Pulmonary artery endothelial cell (primary cell): Measurements from ENCODE around the gene MTMR12. TPM values are rescaled to one million over a fixed set of nuclear protein-coding genes. Genes with fewer than 3 reads are reported as not detected.

Experiments used
- DNase-seq: peaks from one replicate; pipeline ENCODE4 v3.0.0-alpha.2; 2011; ENCODE audit warnings: low read depth, low spot score
- total RNA-seq: library from RNA; depleted of rRNA; stranded (reverse); fragments of >200 nt; gene quantifications from 2 replicates; pipeline ENCODE4 v1.2.3, GENCODE V29; 2014

Gene MTMR12, protein sequence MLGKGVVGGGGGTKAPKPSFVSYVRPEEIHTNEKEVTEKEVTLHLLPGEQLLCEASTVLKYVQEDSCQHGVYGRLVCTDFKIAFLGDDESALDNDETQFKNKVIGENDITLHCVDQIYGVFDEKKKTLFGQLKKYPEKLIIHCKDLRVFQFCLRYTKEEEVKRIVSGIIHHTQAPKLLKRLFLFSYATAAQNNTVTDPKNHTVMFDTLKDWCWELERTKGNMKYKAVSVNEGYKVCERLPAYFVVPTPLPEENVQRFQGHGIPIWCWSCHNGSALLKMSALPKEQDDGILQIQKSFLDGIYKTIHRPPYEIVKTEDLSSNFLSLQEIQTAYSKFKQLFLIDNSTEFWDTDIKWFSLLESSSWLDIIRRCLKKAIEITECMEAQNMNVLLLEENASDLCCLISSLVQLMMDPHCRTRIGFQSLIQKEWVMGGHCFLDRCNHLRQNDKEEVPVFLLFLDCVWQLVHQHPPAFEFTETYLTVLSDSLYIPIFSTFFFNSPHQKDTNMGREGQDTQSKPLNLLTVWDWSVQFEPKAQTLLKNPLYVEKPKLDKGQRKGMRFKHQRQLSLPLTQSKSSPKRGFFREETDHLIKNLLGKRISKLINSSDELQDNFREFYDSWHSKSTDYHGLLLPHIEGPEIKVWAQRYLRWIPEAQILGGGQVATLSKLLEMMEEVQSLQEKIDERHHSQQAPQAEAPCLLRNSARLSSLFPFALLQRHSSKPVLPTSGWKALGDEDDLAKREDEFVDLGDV
- 31.9 and 36.7 TPM in 2 replicates for total RNA-seq

DNA sequence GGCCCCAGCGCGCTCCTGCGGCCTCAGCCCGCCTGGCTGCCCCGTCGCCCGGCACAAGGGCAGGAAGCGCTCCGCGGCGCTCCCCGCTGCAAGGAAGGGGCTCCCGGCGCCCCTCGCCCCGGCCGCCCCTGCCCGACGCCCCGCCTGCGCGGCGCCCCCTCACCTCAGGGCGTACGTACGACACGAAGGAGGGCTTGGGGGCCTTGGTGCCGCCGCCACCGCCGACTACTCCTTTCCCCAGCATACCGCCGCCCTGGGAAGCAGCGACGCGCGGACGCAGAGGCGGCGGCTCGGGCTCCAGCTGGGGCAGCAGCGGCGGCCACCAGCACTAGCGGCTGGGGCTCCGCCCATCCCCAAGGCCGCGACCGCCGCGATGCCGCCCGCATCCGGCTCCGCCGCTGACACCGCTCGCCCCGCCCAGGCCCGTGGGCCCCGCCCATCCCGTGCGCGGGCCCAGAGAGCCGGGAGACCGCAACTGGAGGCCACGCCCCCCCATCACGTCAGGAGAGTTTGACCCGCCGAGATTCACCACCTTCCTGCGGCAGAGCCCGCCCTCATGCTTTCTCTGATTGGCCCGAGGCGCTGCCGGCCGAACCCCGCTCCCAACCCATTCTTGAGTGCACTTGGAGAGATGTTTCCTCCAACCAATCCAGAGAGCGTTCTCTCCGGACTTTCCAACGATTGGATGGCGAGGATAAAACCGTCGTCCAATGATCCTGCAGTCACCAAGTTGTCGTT is at the start of gene MTMR12:
MTMR12 (minus strand) TSS at position 345 of the 738 bp plus-strand sequence; CDS start at position 244, 101 bp downstream.
- DNase-seq = peak; percentile 97

DNA sequence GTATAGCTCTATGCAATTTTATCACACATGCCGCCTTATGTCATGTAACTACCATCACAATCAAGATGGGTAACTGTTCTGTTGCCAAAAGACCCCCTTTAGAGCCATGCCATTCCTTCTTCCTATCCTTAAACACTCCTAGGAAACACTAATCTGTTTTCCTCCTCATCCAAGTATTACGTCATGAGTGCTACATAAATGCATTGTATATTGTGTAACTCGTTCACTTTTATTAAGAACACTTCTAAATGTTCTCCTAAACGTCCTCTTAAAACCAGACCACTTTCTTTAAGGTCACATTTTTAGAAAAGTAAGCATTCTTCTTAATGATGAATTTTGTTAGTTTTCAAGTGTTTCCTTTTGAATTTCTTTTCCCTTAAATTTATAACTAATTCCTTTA is 49.8 kb upstream of the MTMR12 start:
- DNase-seq = no peak

DNA sequence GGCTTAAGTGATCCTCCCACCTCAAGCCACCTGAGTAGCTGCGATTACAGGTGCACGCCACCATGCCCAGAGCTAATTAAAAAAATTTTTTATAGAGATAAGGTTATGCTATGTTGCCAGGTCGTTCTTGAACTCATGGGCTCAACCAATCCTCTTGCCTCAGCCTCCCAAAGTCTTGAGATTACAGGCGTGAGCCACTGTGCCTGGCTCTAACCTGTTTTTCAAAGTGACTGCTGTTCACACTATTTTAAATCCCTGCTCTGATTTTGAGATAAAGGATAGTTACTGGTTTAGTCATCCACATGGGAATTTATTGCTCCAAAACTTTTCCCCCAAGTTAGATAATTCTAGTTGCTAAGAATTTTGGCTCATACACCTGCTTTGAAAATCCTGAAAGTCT is 48.2 kb upstream of the MTMR12 start:
- DNase-seq = no peak

DNA sequence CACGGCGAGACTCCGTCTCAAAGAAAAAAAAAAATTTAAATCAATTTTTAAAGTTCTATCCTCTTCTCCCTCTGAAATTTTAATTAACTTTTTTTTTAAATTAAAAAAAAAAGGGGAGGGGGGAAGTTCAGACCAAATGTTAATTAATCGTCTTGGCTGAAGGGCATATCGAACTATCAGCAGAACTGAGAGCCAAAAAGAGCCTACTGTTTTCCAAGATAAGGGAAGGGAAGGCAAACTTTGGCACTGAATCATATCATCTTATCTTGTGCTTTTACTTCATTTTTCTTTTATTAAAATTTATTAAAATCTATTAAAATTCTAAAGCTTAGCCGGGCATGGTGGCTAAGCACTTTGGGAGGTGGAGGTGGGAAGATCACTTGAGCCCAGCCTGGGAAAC is 45.9 kb upstream of the MTMR12 start:
- no peak for DNase-seq

DNA sequence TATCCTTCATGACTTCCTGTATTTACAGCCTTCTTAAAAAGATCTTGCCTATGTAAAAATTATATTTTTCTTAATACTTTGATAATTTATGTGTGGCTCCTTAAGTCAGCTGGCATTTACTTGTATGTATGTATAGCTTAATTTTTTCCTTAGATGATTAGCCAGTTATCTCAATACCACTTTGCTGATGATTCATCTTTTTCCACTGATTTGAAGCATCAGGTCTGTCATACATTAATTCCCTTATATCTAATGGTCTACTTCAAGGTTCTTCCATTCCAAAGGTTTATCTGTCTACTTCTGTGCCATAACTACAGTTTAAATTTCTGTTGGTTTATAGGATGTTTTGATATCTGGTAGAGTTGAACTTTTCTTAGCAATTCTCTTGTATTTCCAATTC is 44.9 kb upstream of the MTMR12 start:
- no peak for DNase-seq

DNA sequence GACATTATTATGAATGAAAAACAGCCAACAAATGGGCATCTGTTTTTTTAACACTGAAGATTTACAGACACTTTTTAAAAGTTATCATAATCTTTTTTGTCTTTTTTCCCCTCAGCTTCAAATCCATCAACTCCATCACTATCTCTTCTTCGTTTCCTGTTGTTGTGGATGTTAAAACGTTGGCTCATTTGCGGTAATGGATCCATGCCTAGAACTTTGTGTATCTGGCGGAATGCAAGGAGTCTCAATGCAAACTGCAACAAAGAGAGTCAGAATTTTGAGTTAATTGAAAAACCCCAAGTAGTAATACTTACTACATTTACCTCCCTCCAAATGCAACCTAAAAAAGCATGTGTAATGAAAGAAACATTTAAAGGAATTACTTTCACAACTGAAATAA is 42.9 kb upstream of the MTMR12 start:
- no peak for DNase-seq

DNA sequence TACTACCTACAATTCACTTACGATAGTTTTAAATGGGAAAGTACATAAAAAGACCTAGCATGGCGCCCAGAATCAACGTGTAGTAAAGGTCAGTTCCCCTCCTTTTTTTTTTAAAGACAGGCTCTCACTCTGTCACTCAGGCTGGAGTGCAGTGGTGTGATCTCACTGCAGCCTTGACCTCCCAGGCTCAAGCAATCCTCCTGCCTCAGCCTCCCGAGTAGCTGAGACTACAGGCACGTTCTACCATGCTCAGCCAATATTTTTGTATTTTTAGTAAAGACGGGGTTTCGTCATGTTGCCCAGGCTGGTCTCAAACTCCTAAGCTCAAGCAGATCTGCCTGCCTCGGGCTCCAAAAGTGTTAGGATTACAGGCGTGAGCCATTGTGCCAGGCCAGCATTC is 40.7 kb upstream of the MTMR12 start:
- DNase-seq = no peak

DNA sequence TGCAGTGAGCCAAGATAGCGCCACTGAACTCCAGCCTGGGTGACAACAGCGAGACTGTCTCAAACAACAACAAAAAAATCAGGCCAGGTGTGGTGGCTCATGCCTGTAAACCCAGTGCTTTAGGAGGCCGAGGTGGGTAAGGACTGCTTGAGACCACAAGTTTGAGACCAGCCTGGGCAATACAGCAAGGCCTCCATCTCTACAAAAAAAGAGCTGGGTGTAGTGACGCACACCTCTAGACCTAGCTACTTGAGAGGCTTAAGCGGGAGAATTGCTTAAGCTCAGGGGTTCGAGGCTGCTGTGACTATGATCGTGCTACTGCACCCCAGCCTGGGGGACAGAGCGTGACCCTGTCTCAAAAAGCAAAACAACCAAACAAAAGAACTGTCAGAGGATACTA is 39.9 kb upstream of the MTMR12 start:
- no peak for DNase-seq

DNA sequence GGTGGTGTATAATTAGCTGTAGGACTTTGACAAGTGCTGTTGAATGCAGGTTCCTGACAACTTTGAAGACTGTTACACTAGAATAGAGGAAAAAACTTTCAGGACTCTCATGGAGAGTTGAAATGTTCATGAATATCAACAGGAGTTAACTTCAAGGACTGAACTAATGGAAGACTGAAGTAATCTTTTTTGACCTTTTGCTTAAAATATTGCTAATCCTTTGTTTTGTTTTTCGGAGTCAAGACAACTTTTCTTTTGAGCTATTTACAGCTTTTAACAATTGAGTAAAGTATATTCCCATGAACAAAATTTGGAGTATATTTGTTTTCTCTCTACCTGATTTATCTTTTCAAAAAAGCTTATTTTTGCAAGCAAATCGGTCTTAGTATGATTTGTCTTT is 34.1 kb upstream of the MTMR12 start:
- DNase-seq = no peak

DNA sequence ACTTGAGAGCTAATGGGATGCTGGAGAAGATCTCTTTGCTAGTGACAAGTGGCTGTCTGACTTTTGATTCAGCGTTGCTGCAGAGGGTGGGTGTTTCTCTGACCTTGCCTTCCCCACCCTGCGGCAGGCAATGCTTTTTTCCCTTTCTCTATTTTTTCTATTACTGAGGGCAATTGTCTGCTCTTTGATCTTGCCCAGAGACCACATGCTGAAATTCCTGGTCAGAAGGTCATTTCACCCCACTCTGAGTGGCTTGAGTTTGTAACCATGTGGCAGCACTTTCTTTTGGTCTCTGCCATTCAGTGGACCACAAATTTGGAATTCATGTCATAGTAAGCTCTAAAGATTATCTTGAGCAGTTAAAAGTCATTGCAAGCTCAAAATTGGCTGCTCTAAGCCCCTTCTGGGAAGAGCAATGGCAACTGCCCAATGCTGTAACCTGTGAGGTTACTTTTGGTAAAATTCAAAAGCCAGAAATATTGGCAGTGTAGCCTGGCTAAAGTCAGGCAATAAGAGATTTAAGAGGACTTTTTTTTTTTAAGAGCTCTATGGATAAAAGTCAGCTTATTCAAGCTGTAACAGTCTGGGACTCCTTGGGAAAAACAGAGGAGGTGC is 30.4 kb upstream of the MTMR12 start:
- no peak for DNase-seq

DNA sequence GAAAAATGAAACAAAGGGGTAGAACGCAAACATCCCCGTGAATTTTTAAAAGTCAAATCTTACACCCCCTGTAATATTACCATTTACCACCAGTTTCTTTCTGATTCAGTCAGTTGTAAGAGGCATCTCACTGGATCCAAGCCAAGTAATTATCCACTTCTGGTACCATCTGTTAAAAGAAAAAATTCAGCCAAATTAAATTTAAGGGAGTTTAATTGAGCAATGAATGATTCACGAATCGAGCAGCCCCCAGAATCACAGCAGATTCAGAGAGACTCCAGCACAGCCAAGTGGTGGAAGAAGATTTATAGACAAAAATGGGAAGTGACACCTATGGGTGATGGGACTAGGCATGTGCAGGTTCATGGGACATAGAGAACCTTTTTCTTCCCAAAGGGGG is 29.9 kb upstream of the MTMR12 start:
- no peak for DNase-seq

DNA sequence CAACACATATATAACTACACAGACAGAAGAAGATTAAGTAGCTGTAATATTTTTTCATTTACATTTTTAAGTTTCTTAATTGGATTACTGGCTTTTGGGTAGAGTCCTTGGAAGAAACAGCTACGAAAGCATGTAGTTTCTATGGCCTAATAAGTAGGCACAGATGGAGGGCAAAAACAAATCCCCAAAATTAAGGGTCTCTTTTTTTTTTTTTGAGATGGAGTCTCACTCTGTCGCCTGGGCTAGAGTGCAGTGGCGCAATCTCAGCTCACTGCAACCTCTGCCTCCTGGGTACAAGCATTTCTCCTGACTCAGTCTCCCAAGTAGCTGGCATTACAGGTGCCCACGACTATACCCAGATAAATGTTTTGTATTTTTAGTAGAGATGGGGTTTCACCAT is 27.1 kb upstream of the MTMR12 start:
- no peak for DNase-seq

DNA sequence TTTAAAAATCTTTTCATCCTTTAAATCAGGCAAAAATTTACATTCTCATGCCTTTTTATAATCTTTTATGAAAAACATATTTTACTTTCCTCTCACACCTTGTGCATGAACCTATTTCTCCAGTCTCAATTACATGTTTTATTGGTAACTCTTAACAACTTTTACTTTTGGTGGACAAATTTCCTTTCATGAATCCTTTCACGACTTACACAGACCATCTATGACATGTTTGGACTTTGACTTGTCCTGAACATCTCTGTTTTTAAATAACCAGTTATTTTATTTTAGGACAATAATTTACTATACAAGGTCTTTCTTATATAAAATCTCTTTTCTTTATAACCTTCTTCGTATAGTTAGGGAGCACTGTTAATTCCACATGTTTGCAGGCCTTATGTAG is 26.5 kb upstream of the MTMR12 start:
- DNase-seq = no peak

DNA sequence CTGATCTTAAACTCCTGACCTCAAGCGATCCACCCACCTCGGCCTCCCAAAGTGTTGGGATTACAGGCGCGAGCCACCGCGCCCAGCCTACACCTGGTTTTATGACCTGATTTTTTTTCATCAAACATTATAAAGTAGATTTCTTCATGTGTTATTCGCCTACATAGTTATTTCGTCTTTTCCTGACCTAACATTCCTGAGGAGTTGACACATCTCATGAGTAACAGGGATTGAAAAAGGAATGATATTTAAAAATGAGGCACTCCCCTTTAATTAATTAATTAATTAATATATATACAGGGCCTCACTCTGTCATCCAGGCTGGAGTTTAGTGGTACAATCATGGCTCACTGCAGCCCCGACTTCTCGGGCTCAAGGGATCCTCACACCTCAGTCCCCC is 20.2 kb upstream of the MTMR12 start:
- DNase-seq = no peak

DNA sequence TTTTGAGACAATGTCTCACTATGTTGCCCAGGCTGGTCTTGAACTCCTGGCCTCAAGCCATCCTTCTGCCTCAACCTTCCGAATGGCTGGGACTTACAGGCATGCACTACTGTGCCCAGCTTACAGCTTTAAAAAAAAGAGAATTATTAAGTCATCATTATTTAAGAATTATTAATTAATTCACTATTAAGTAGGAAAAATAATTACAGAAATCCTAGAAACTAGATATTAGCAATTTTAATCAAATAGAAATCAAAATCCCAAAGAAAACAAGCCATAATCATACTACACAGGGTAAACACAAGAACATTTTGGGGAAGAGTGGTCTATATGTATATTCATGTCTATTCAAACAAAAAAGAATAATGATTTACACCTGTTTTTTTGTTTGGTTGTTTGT is 19.6 kb upstream of the MTMR12 start:
- DNase-seq = no peak

DNA sequence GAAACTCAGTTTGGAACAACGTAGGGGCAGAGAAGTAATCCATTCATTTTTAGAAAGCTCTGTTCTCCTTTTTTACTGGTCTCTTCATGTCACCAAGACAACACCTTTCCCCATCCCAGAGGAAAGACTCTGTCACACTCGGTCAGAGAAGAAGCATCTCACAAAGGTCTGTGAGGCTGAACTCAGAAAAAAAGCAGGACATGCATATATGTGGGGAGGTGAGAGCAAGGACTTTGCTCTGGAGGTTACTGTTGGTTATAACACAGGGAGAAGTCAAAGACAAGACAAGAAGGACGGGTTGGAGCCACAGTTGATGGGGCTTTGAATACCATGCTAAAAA is 19.2 kb upstream of the MTMR12 start:
- no peak for DNase-seq

DNA sequence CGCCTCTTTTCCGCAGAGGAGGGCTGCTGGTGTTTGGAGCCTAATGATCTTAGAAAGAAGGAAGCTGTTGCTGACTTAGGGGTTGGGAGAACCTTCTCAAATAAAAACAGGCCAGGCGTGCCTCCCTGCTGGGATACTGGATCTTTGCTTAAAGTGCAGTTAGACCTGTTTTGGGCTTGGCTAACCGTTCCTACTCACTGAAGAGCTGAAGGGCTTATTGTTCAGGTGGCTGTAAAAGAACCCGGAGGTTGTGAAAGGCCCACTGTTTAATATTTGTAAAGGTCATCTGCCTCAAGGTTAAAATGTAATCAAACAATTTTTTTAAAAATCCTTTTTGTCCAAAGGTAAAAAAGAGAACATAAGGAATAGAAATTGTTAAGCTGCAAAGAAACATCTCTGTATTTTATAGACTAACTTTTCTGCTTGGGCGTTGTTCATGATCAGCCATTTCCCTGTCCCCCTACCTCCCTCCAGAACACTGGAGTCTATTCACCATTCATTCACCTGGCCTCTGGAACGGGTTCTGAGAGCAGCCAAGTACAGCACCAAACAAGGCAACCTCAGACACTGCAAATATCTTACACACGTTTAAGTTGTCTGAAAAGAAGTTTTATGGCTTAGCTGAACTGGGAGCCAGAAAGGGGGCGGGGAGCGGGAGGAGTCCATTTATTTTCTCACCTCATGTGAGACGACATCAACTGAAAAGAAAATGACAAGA is 18.6 kb upstream of the MTMR12 start:
- no peak for DNase-seq

DNA sequence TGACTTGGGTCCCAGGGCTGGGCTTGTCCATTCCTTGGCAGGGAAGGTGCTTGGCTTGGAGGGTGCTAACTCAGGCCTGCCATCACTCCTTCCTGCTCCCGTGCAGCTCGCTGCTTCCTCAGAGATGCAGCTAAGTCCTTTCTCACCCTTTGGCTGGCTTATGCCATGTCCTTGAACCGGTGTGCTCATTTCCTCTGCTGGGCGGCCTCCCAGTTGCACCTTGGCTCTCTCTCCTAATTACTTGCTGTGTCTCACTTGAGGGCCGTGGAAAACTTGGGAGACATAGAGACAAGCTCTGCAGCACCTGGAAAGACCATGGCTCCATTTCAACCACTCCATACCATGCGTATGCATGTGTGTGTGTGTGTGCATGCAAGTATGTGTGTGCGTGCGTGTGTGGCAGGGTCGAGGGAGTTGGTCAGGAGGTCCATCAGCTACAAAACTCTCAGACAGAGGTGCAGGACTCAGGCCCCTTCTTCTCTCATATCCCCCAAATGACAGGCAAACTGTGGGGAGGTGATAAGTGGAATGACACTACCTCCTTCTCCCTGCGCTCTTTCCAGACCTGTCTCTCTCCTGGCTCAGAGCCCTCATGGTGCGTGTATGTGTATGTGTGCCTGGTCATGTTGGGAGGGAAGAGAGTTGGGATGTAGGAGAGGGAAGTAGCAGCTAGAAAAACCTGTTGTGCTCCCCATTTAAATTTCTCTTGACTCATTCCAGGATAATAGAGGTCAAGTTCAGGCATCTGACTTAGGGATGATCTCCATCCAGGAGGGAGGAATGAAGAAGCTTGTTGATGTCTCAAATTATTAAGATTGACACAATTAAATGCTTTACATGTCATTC is 17.6 kb upstream of the MTMR12 start:
- DNase-seq = no peak

DNA sequence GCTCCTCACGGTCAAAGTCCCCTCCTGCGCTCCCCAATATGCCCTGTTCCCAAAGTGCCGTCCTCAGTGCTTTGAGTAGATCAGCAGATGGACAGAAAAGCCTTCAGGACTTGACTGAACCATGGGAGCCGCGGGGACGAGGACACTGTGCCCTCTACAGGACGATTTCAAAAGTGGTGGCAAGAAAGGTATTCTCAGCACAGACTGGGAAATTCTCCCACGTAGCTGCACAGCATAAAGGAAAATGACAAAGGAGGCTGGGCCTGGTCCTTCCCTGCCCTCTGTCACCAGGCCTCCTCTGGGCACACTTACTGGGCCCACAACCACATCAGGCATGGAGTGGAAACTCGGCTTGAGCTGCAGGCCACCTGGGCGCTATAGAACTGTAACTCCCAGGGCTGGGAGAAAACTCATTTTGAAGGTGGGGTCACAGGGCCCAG is 16.7 kb upstream of the MTMR12 start:
- DNase-seq = peak; percentile 36

DNA sequence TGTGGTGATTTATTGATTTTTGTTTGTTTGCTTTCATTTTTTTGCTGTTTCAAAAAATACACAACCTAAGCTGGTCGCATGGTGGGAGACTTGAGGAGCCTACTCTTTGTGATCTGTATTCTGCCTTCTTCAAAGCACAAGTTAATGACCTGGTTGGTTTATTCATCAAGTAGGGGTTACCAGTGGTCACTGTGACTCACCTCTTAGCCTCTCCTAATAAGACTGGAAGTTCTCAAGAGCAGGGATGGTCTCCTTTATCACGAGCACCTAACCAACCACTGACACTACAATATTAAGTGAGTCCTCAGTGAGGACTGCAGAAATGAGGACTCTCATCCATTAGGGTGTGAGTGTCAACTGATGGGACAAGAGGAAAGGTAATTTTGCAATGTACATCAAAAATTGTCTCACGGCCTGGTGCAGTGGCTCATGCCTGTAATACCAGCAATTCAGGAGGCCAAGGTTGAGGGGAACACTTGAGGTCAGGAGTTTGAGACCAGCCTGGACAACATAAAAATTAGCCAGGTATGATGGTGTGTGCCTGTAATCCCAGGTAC is 13.6 kb upstream of the MTMR12 start:
- no peak for DNase-seq
